A172 (cell line): ENCODE measurements around the gene MS4A13. TPM values are rescaled to one million over a fixed set of nuclear protein-coding genes. Genes with fewer than 3 reads are reported as not detected.
"Not testable (repeated sequence)": the region's sequence is repeated elsewhere in the genome, so short reads cannot be mapped to it uniquely, and the experiment has no call there.

ENCODE experiments used
- DNase-seq: peaks from one replicate; pipeline ENCODE4 v3.0.0-alpha.2; 2015; ENCODE audit warnings: low spot score
- total RNA-seq: library from RNA; depleted of rRNA; stranded (reverse); fragments of >200 nt; shearing (Covaris generic); gene quantifications from 2 replicates; pipeline ENCODE4 v1.2.3, GENCODE V29; 2014; rRNA removed

Gene MS4A13
- 2.3 TPM in 1 of 2 replicates, not detected in the other for total RNA-seq

DNA sequence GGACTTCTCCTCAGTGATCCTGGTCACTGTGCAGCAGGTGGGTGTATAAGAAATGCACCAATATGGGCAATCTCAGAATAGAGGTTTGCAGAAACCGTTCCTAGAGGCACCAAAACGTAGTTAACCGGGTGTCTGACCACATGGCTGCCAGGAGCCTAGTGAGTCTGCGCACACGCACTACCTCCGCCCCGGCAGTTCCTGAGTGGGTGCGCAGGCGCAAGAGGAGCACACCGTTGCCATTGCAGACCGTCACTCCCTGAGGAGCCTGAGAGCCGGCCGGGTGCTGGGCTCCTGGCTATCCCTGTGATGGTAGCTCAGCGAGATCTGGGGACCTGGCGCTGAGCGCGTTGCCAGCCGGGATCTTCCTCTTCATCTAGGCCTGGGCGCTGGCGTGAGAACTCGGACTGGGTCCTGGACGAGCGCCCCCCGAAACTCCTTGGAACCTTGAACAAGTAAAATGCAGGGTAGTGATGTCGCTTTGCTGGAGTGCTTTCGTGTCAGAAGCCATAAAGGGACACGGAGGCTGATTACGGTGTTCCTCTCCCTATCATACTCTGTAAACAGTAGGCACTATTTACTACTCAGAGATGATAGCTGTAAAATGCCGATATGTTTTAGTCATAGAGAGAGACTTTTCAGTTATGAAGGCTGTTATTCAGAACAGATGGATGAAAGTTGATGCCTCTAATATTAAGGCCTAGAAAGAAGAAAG, at the start of gene MS4A13:
TSS of gene MS4A13 (plus strand) at position 249 of the 712 bp plus-strand sequence. CDS start 2,692 bp downstream, outside the sequence.
- DNase-seq = peak; percentile 45

DNA sequence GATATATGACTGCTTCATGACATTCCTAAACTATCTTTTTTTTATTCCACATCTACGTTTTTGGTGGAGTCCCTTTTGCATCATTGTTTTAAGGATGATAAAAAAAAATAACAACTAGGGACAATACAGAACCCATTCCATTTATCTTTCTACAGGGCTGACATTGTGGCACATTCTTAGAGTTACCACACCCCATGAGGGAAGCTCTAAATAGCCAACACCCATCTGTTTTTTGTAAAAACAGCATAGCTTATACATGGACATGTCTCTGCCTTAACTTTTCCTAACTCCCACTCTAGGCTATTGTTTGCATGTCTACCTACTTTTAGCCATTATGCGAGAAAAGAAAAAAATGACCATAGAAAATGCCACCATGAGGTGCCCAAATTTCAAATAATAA, 46.4 kb upstream of the MS4A13 start:
- no peak for DNase-seq

- no peak for DNase-seq
Measured at GRCh38 chr11:60469723-60470122, 45.5 kb upstream of the MS4A13 start.

GRCh38 chr11:60477035-60477445, 38.2 kb upstream of the MS4A13 start:
- DNase-seq = no peak

GRCh38 chr11:60482361-60482760, 32.8 kb upstream of the MS4A13 start:
- DNase-seq = no peak

DNA sequence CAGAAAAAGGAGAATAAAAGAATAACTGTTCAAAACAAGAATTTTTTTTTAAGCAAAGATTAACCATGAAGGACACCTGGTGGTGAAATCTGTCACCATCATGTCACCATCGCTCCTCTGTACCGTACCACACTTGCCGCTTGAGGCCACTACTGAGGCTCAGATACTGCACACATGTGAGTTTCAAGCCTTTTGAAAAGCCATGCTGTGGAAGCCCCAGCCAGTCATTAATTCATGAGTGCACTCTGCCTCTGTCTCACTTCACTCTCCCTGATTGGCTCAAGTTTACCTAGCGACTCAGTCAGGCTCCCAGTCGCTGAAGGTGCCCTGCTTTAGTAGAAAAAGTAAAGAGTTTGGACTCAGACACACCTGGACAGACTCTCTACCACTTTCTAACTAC, 29.2 kb upstream of the MS4A13 start:
- DNase-seq = peak; percentile 26

DNA sequence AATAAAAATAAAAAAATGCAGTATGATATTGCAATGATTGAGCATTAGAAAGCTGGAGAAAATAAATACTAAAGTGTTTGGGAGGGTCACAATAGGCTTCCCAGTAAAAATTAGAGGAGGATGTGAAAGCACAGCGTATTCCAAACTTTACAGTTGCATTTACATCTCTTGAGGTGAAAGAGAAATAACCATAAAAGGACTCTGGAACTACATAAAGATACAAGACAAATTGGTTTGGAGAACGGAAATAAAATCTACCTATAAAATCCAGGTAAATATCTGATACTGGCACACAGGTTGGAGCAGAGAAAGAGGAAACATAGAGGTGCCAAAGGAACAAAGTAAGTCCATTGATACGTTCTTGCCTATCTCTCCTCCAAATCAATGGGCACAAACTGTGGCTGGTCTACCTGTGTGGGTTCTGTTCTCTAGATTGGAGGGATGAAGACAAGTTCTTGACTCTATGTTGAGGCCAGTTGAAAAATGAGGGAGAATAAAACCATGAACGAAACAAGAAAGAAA, 22.6 kb upstream of the MS4A13 start, which contains the start of gene MS4A12:
TSS of gene MS4A12 (plus strand) at position 291 of the 522 bp plus-strand sequence. CDS start 4,541 bp downstream, outside the sequence.
- DNase-seq = no peak

GRCh38 chr11:60493454-60493853, 21.7 kb upstream of the MS4A13 start:
- DNase-seq = no peak

DNA sequence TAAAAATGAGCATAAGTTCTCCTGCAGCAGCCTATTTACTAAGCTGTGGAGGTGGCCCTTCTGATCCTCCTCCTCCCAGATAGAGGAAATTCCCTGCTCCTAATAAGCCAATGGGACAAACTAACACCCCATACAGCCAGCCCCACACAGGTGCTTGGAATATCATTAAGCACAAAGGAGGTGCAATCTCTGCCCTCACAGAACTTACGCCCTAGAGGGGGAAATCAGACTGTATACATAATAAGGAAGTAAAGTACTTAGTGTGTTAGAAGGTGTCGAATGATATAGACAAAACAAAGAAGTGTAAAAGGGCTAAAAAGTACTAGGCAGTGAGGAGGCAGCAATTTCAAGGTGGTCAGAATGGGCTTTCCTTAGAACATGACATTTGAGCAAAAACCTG, 16.8 kb upstream of the MS4A13 start:
- DNase-seq = no peak

GRCh38 chr11:60498853-60499252, 16.3 kb upstream of the MS4A13 start:
- DNase-seq = no peak

DNA sequence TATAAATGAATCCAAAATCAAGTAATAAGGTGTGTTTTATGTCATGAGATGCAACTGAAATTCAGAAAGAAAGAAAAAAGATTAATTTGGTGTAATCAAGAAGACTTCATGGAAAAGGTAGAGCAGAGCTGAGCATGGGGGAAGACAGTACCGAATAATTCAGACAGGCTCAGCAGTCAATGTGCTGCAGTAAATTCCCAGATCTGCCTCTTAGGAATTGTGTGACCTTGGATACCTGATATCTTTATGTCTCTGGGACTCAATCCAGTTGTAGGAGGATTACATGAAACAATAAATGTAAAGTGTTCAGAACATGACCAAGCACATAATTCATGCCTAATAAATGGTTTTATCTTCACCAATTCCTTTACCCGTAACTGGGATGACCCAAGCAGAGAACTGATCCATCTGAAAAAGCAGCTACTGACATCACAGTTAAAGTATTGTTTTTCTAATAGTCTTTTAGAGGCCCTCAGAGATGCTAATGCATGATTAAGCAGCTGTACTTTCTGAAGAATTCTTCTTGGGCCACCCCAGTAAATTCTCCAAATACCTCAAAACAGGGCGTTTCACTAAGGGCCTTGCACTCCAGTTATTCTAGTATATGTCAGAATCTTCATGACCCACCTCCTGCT, 14.8 kb upstream of the MS4A13 start:
- DNase-seq = no peak

- no peak for DNase-seq
Measured at GRCh38 chr11:60502221-60502775, 12.9 kb upstream of the MS4A13 start.

DNA sequence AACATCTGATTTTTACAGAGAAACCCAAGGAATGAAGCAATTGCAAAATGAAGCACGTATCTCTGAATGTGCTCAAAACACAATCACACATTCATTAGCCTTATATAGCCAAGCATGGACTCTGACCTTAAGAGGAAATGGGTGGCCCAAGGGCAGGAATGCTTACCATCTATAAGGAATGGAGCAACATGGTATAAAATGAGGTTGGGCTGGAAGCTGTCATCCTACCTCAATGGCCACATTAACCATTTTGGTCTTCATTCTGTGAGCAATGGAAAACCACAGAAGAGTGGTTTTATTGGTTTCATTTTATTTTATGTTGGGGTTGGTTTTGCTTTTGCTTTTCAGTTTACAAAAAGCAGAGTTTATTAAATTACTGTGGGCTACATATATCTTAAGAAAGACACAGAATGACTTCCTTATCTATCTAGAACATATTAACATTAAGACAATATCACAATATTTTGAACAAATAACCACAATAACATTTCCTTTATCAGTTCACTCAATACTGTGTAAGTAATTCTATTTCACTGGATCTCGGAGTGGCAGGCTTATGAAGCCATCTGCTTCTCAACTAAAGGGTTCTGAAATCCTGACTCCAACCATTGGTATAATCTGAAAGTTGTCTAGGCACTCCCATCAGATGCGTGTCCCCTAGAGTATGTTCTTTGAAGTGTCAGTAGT, 10.8 kb upstream of the MS4A13 start:
- DNase-seq = no peak

DNA sequence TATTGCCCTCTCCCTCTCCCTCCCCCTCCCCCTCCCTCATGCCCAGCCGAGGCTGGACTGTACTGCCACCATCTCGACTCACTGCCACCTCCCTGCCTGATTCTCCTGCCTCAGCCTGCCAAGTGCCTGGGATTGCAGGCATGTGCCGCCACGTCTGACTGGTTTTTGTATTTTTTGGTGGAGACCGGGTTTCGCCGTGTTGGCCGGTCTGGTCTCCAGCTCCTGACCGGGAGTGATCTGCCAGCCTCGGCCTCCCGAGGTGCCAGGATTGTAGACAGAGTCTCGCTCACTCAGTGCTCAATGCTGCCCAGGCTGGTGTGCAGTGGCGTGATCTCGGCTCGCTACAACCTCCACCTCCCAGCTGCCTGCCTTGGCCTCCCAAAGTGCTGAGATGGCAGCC, 5.6 kb upstream of the MS4A13 start:
- not testable (repeated sequence) for DNase-seq

- not testable (repeated sequence) for DNase-seq
Measured at GRCh38 chr11:60510209-60510608, 5.0 kb upstream of the MS4A13 start.

- no peak for DNase-seq
Measured at GRCh38 chr11:60511393-60511792, 3.8 kb upstream of the MS4A13 start.

DNA sequence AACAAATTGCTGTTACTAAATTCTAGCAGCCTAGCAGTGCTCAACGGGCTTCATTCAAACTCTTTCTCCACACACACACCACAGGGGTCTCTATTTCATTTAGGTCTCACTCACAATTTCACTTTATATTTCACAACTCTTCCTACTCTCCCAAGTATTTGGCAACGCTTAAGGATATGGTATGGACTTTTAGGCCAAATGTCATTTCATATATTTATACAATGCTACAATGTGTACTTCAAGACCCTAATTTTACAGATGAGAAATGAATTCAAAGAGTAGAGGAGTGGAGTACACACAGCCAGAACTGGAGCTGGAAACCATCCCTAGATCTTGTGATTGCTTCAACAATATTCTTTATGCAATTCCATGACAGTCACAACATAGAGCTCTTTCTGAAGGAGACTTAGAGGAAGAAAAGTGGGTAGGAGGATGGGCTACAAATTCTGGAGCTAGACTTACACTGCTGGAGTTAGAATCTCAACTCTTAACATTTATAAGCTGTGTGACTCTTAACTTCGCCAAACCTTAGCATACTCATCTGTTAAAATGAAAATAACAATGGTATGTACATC, 2.5 kb upstream of the MS4A13 start:
- DNase-seq = no peak

- DNase-seq = no peak
Measured at GRCh38 chr11:60513496-60514460, 1.4 kb upstream of the MS4A13 start.

- no peak for DNase-seq
Measured at GRCh38 chr11:60528465-60528864, 13.3 kb downstream of the MS4A13 start.

GRCh38 chr11:60528934-60529333, 13.7 kb downstream of the MS4A13 start:
- no peak for DNase-seq
